Activated effector memory CD4-positive, alpha-beta T cell treated with Interleukin-2 at 50 U/mL for 16 hours (primary cell): ENCODE data around the gene TKTL1.
"Not testable (repeated sequence)": the region's sequence is repeated elsewhere in the genome, so short reads cannot be mapped to it uniquely, and the experiment has no call there.

Source experiments
- DNase-seq: peaks from one replicate; pipeline ENCODE4 v3.0.0-alpha.2; 2020

The TKTL1 gene

DNA sequence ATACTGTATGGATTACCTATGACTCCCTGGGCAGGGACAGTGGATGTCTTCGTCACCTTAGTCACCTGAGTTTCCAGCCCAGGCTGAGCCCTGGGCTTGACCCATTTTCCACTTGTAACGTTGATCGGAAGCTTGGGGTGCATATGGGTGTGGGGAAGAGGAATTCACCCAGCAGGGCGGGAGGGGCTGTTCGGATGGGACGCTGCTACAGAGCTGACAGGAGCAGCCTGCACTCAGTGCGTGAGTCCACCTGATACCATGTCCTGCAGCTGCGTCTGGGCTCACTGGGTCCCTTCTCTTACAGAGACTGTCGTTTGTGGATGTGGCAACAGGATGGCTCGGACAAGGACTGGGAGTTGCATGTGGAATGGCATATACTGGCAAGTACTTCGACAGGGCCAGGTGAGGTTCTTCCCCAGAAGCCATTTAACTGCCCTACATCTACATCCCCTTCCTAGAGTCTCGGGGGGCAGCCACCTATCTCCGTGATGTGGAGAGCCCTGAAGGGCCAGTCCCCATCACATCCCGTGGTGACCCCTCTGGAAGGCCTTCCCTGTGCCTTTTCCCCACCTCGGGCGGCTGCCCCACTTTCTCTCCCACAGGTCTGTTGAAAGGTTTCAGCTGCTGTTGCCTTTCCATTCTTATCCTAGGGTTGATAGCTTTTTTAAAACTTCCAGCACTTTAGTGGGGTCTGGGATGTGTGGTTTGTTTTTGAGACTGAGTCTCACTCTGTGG lies 13.6 kb downstream of the TKTL1 start:
- DNase-seq, result no peak

DNA sequence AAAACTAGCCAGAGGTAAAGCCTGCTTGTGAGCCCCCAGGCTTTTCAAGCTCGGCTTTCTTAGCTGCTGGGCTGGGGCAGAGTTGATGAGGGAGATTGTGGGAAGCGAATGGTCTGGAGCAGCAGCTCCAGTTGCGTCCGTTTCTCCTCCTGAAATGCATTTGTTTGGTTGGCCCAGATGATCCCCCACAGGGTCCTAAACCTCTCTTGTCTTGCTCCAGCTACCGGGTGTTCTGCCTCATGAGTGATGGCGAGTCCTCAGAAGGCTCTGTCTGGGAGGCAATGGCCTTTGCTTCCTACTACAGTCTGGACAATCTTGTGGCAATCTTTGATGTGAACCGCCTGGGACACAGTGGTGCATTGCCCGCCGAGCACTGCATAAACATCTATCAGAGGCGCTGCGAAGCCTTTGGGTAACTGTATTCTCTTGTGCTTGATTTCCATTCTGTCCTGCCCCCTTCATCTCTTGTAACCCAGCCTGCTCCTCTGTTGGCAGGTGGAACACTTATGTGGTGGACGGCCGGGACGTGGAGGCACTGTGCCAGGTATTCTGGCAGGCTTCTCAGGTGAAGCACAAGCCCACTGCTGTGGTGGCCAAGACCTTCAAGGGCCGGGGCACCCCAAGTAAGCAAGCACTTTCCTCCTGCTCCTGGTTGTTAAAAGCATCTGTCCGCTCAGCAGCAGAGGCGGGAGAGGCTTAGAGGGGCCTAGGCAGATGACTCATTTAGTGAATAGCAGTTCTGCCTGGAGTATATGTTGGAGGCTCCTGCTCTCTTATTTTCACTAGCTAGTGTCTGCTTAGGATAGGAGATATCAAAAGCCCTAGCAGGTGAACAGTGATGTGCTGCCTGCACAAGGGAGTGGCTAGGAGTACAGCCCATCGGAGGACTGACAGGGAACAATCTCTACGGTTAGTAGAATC lies 15.3 kb downstream of the TKTL1 start:
- DNase-seq, result no peak

DNA sequence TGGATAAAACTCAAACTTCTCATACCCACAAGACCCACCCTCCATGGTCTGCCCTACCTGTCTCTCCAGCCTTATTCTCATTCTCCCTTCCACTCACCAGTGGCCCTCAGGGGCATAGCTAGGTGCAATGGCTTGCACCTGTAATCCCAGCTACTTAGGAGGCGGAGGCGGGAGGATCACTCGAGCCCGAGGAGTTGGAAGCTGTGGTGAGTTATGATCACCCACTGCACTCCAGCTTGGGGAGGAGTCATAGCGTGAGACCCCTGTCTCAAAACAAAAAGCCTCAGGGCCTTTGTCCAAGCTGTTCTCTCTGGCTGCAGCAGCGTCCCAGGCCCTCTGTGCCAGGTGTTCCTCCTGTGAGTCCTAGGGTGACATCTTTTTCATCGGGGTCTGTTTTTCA lies 16.5 kb downstream of the TKTL1 start:
- no peak for DNase-seq

DNA sequence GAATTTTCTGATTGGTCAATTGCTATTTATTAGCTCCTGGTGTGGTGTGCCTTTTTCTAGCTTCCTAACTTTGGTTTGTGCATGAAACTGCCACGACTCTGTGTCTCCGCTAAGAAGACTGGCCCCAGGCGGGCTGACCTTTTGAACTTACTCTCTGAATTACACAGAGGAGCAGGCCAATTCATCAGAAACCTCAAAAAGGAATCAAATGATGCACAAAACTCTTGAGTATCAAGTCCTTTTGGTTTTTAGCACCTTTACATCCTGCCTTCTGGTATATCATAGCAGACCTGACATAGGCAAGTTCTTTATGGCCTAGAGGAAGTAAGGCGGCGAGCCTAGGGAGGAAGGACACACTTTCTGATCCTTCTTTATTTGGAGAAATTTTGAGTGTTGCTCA lies 17.6 kb downstream of the TKTL1 start:
- DNase-seq, result no peak

DNA sequence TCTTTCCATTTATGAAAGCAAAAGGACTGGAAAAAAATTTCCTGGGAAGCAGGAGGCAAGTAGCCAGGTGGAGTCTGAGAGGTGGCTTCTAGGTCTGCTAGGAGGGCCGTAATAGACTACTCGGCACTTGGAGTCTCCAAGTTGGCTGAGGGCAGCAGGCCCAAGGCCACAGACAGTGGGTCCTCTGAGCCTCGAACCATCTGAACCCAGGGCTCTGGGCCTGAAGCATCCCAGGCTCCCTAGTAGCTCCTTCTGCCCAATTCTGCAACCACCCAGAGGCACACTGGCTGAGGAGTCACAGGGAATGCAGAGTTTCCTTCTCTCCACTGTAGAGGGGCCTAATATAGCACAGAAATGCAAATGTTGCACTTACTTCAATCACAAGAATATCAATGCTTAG lies 19.8 kb downstream of the TKTL1 start:
- DNase-seq, result no peak

DNA sequence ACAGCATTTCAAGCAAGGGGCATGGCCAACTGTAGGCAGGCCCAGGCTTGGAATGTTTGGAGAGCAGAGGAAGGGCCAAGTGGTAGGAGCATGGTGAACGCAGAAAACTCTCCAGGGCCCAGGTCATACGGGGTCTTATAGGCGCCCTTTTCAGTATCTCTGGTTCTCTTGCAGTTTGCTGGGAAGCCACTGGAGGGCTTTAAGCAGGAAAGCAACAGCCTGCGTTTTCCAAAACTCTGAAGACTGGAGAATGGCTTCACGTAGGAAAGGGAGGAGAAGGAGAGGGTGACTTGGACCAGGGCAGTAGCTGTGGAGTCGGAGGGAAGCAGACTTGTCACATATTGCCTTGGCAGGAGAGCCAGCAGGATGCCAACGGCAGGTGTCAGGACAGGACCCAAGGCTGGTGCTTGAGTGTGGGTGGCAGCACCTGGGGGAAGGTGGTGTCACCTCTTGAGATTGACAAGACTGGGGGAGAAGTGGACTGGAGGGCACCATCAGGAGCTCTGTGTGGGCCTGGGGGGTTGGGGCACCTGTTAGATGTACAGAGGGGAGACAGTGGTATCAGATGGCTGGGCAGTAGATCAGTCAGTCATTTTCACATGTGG lies 21.9 kb downstream of the TKTL1 start:
- no peak for DNase-seq

DNA sequence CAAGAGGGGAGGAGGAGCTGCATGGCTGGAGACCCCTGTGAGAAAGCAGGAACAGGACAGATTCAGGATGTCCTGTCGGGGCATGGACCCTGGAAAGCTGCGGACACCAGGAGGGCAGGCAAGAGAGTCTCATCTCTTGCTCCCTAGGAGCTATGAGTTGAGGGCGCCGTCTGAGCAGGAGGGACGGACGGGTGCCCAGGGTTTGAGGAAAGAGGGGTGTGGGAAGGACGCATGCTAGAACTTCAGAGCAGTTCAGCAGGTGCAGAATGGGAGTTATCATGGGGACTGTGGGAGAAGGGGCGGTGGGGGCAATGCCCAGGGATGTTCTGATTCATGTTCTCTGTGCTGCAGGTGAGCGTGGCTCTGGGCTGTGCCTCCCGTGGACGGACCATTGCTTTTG lies 24.8 kb downstream of the TKTL1 start:
- no peak for DNase-seq

DNA sequence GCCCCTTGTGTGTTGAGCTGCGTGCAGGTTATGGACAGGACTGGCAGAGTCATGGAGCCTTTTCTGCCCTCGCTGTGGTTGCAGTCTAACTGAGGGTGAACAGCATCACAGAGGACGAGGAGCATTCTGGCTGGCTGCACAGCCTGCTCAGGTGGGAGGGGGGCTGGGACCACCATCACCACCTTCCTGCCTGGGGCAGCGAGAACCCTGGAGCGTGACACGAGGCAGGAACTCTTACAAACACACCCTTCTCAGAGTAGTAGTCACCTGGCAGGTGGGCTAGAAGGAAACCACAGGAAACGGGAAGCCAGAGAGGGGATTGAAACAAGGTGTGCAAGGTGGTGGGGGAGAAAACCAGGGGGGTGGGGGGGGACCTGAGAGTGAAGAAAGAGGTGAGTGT lies 25.6 kb downstream of the TKTL1 start:
- no peak for DNase-seq

DNA sequence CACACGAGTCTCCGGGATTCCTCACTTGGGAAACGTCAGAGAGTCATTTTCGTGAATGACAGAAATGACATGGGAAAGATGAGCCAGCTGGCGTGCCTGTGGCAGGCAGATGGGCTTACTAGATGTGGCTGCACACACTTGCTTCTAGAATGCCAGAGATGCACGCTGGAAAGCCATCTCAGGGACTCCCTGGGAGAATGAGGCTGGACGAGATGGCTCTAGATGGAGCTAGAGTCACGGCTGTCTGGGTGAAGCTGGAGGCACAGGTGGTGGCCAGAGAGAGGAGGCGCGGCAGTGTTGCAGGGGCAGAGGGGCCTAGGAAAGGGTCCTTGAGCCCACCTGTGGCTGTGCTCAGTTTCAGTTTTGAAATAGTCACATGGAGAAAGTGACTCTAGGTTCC lies 26.0 kb downstream of the TKTL1 start:
- DNase-seq, result no peak

DNA sequence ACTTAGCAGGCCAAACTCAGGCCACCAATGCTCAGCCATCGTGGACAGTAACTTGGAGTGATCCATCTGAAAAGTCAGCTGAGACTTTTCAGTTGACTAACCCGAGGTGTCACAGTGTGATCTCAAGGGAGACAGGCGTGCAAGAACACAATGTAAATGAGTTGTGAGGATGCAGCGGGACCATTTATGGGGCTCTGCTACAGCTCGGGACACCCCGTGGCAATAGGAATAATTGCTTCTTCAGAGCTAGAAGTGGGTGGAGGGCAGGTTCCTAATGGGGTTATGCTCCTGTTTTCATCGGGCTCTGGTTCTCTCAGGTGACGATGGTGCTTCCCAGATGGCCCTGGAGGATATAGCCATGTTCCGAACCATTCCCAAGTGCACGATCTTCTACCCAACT lies 27.3 kb downstream of the TKTL1 start:
- no peak for DNase-seq

DNA sequence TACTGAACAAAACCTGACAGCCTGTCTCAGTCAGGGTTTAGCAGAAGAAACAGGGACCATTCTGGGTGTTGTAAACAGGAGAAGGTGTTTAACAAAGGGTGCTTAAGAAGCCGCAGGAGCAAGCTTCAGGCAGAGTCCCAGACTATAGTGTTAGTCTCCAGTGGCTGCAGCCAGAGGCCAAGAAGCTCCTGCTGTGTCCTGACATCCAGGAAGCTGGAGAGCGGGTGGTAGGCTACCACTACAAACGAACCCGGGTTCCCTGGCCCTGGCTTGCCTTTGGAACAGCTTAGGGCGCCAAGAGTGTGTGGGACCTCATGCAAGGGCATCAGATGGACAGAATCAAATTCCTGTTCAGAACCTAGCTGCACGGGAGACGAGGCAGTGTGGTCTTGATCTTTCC lies 27.9 kb downstream of the TKTL1 start:
- no peak for DNase-seq

DNA sequence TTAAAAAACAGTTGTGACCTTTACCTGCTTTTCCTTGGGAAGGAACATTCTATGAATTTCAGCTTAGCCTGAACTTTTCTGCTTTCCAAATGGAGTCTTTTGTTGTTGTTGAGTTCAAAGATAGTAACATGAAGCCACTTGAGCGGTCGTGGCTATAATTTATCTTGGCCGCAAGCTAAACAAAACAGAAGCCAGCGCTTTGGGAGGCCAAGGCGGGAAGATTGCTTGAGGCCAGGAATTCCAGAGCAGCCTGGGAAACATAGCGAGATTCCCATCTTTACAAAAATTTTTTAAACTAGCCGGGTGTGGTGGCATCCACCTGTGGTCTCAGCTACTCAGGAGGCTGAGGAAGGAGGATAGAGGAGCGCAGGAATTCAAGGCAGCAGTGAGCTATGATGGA lies 29.9 kb downstream of the TKTL1 start:
- DNase-seq, result no peak

DNA sequence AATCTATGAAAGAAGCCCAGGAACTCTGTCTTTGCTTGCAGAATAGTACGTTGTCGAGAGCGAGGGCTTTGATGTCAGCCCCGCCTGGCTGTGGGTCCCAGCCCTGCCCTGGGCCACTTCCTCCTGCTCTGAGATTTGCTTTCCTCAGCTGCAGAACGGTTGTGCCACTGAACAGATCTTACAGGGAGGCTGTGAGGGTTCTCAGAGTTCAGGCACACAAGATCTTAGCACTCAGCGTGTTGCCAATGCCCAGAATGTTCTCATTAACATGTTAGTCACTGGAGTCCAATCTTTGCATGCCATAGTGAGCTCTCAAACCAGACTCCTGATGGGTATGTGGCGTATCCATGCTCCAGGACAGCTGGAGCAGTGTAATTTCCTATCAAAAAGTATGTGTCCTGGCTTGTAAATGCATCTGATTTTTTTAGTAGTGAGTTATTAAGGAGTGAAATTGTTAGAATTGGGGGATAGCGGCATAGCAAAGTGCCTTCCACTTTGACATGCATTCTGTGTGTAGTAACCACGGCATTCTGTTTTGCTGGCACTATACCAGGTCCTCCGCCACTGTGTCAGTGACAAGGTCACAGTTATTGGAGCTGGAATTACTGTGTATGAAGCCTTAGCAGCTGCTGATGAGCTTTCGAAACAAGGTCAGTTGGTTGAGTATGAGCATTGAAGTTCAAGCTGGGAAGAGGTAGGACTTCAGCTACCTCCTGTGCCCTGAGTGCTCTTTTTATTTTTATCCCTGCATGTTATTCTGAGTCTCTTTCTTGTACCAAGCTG lies 31.6 kb downstream of the TKTL1 start:
- DNase-seq, result peak; percentile 52

DNA sequence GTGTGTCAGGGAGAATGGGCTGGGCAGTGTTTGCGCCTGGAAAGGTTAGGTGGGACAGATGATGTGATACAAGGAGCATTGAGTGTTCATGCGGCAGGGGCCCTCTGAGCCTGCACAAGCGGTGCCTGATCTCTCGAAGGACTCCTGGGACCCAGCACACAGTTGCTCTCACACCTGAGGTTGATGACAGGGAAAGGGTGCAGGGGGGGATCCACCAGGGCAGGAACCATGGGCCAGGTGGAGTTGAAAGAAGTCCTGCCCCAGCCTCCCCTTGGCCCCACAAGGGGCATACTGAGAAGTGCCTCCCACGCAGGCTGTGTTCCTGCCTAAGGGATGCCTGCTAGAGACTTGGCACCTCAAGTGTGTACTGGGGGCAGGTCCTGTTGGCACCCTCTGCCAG lies 33.1 kb downstream of the TKTL1 start:
- no peak for DNase-seq

DNA sequence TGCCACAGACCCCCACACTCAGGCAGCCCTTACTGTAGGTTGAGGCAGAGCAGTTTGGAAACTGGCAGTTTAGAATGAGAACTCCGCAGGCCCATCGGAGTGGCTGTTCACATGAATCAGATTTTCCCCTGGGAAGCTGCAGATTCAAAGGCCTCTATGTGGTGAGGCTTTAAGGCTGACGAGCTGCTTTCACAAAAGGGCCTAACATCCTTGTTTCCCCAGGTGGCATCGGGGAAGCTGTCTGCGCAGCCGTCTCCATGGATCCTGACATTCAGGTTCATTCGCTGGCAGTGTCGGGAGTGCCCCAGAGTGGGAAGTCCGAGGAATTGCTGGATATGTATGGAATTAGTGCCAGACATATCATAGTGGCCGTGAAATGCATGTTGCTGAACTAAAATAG lies 33.7 kb downstream of the TKTL1 start:
- no peak for DNase-seq

DNA sequence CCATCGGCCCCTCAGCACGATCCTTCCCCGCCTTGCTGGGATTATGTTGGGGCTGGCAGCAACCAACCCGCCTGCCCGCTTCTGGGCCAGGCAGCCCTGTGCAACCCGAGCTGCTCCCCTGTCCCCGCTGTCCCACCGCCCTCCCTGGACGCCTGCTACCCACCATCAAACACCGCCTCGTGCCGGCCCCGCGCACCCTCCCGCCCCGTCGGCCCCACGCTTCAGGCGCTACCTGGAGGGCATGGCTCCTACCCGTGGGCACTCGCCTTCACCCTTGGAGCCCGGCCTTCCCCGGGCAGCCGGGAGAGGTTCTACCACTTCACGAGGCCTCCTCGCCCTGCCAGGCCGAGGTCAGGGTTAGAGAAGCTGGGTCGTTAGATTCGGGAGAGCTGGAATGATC lies 37.0 kb downstream of the TKTL1 start:
- DNase-seq, result no peak

DNA sequence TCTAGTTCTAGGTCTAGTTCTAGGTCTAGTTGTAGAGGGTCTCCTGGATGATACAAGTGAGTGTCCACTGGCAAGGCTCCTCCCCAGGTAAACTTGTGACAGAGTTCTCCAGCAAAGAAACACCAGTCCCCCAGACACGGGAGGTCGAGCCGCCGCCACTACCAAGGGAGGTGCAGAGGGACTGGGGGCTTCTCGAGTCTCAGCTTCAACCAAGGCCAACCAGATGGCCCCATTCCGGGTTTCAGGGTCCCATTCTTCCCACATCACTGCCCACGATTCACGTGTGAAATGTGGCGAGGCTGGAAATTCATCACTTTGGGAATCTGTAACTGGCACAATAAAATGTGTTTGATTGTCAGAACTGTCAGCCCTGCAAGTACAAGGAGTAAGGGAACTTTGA lies 37.5 kb downstream of the TKTL1 start:
- no peak for DNase-seq

DNA sequence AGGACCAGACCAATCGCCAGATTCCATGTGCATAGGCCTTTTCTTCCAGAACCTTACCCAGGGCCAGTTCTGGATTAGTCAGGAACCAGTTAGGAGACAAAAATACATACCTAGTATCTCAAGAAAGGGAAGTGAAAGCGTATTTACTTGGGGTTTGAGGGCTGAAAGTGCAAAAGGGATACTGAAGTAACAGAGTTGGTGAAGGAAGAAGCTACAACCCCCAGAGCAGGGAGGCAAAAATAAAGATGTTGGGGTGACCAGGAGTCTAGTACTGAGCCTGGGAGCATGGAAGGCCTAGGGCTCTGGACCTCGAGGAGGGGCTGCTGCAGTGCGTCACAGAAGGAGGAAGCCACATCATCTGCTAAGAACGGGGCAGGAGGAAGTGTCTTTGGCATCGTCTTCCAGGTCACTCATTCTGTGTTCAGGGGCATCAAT lies 38.3 kb downstream of the TKTL1 start:
- no peak for DNase-seq

DNA sequence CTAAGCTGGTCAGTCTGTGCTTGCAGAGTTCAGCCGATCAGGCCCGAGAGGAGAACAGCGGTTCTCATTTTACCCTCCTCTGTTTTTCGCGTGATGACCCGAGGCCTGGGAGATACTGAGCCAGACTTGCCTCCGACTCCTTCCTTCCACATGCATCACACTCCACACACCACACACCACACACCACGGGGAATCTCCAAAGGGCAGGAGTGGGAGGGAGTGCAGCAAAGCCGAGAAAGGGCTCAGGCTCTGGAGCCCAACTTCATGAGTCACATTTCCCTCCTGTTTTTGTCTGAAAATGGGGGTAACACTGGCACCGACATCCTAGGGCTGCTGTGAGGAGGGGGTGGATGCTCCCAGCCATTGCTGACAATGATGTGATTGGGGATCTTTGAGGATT lies 38.9 kb downstream of the TKTL1 start:
- no peak for DNase-seq

DNA sequence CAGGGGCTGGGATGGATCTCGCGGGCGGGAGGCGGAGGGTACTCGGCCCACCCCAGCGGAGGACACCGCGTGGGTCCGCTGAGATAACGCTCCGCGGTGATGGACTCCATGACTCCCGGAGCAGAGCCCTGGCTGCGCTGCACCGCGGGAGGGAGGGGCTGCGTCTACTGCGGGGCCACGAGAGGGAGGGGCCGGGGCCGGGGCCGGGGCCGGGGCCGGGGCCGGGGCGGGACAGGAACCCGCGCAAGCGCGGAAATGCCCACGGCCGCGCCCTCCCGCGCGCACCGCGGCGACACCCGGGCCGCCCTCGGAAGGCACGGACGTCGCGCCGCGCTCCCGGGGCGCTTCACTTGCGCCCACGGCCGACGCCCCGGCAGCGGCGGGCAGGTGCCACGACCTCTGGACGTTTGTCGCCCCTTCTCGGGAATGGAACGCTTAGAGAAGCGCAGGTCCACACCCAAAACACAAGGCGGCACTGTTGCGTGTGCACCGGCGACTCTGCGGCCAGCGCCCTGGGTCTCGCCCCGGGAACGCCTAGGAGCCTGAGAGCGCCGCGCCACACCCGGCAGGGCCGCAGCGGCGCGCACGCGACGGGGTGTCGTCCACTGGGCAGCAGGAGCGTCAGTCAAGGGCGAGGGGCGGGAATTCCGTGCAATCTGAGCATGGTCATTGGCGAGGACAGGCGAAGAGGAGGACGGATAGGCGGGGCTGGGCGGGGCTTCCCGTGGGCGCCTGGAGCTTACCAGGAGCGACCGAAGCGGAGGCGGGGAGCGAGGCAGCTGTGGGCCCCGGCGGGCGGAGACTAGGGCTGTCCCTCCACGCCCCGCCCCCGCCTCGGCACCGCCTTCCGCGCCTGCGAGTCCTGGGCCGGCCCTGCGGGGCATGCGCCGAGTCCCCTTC lies 46.1 kb downstream of the TKTL1 start:
- not testable (repeated sequence) for DNase-seq

DNA sequence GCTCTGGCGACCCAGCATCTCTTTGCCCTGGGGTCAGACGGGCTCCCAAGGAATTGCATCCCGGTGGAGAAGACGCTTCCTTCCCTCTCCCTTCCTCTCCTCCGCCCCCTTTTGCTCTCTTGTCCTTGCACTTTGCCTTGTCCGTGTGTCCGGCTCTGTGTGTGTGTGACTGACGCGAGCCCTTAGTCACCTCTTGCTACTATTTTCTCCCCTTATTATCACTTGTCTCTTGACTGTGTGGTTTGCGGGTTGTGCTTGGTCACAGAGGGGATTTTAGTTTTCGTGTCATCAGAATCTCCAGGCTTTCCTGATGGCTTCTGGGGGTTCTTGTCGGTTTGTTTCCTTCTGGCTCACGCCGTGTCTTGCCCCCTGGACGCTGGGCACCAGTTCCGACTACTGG lies 47.5 kb downstream of the TKTL1 start:
- not testable (repeated sequence) for DNase-seq

DNA sequence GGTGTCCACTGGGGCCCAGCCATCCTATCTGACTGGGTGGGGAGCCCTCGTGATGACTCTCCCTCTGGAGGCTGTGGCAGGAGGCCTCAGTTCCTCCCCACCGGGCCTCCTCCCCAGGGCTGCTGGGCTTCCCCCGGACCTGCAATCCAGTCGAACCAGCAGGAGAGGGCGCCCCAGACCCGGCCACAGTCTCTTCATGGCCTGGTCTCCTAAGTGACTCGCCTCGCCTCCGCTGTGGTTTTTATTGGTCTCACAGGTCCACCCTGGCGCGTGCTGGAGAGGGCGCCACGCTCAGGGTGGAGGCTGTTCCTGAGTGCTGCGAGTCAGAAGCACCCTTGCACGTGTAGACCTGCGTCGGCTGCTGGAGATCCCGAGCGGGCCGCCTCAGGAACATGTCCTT lies 48.0 kb downstream of the TKTL1 start:
- DNase-seq, result not testable (repeated sequence)
